ENCODE data around the gene NOL7.

The NOL7 gene

DNA sequence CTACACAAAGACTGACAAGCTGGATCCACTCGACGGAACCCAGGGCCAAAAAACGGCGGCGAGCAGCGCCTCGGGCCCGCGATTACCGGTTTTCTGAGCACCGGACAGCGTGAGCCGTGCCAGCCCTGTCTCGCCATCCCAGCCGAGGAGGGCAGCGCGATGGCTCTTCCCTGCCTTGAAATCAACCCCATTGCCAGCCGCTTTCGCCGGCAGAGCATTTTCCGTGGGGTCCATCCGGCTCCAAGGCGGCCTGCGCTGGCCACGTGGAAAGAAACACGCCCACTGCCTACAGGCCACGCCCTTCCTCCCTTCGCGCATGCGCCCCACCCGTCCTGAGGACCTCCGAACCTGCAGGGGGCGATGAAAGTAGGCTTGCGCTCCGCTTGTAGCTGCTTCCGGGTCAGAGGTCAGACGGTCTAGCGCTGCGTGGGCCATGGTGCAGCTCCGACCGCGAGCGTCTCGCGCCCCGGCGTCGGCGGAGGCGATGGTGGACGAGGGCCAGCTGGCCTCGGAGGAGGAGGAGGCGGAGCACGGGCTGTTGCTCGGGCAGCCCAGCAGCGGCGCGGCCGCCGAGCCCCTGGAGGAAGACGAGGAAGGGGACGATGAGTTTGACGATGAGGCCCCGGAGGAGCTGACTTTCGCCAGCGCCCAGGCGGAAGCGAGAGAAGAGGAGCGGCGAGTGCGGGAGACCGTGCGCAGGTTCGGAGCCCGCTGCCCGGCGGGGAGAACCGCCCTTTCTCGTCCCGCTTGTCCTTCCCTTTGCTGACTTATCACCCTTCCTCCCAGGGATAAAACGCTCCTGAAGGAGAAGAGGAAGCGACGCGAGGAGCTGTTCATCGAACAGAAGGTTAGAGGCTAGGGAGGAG is at the start of gene NOL7:
NOL7 (plus strand) TSS at position 410 of the 866 bp plus-strand sequence; CDS start at position 434, 24 bp downstream.
- DNase-seq (peak; percentile 99), ATAC-seq (peak; percentile 94)

DNA sequence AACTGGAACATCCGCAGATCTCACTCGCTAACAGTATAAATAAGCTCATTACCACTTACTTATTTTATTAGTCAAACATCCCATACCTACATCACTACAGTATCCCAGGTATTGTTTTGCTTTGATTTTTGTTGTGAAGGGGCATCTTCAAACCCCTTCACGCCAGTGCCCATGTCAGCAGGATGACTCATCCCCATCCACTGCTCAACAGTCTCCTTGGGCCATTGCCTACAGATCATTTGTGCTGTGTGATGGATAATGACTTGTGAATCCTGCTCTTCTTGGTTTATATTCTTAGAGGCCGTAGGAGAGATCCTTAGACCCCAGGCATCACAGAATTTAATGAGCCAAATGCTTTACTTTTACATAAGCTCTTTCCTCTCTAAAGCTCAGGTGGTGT is 49.2 kb upstream of the NOL7 start:
- DNase-seq = no peak
- no peak for ATAC-seq

DNA sequence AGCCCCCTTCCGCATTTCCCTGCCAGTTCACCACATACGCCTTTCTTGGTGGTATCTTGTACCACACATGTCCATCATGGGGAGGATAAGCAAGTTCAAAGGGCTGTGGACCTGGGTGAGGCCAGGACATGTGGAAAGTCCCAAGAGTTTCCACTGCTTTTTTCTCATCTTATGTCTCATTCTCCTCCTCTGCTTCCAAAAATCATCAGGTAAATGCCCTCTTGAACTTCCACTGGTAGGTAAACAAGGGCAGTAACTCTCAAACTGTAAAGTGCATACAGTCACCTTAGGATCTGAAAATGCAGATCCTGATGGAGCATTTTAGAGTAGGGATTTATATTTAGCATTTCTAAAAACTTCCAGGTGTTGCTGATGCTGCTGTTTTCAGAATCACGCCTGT is 48.6 kb upstream of the NOL7 start:
- ATAC-seq (no peak), DNase-seq (no peak)

DNA sequence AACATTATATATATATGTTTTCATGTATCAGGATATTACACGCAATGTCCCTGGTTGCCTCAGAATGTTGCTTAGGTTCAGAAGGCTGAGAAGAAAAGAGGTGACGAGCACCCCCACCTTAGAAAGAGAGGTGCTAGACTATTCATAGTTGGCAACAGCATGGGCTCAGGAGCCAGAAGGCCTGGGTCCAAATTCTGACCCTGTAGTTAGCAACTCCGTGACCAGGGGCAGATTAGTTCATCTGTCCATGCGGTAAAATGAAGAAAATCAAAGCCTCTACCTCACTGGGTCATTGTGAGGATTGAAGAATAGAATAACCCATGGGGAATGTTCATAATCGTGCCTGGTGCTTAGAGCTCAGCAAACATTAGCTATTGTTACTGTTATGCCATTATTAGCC is 46.2 kb upstream of the NOL7 start:
- no peak for DNase-seq
- ATAC-seq = no peak

DNA sequence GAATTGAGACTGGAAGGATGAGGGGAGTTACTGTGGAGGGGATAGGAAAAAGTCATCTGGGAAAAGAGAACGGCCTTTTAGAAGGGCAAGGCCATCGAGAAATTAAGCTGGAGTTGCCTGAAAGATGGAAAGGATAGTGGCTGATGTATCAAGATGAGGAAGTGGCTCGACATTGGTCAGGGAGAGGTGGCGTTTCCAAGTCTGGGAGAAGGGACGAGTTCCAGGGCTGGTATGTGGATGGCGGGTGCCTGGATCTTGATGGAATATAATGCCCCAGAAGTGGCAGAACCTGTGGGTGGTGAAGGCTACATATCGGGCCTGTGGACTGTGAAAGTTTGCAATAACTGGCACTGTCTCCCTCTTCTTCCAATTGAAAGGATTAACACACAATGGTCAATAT is 42.9 kb upstream of the NOL7 start:
- ATAC-seq = no peak
- no peak for DNase-seq

DNA sequence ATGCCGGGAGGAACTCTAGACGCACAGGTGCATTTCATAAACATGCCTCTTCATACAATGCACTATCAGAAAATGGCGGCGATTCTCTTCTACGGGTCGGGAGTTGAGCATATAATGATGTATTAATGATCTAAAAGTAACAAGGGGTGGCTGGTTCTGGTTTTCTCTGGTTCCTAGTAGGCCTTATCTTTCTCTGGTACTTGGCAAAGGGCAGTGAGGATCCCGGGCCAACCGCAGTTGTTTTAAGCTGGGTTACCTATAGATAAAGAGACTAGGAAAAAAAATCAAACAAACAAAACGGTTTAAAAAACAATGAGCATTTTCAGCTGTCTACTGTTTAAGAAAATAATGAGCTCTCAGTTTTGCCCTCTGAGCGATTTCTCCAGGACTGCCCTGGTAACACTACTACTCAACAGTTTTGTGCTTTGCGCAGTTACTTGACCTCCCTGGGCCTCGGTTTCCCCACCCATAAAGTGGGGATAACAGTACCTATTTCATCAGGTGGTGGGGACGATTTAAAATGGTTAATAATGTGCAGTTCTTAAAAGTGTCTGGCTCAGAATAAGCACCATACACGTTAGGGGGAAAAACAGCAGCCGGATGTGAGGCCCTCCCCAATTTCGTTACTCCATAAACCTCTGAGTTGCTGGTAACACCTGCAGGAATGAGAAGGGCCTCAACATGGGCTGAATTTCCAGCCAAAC is 42.0 kb upstream of the NOL7 start:
- ATAC-seq (no peak), DNase-seq (no peak)

DNA sequence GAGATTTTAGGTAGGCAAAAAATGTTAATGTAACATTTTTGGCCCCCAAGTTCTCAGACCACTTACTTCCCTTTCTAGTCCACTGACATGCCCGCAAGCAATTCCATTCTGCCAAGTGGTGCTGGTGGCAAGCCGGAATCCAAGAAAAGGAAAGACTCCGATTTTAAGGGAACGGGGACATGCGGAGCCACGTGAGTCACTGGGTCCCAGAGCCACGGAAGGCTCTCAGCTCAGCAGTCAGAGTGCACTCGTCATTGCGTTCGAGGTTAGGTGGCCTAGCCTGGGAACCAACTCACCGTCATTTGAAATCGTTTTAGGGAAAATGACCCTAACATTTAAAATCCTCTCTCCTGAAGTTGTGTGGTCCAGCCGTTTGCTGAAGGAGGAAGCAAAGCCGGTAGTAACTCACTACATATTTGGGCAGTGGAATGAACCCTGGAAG is 41.4 kb upstream of the NOL7 start:
- DNase-seq = peak; percentile 21
- no peak for ATAC-seq

DNA sequence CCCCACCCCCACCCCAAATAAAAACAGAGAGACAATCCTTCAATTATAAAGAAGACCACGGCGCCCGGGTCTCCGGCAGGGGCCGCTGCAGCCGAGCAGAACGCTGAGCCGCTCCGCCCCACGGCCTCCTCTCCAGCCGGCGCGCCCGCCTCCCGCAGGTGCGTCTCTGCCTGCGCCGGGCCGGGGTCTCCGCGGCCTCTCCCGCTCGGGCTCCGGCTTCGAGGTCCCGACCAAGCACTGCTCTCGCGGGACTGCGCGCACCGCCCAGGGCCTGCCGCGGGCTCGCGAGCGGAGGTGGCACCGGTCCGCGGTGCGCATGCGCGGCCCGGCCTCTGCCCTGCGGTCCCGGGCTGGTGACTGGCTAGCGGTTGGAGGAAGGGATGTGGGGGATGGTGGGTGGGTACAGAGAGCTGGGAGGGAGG is 41.0 kb upstream of the NOL7 start:
- ATAC-seq (peak; percentile 78), DNase-seq (peak; percentile 94)

DNA sequence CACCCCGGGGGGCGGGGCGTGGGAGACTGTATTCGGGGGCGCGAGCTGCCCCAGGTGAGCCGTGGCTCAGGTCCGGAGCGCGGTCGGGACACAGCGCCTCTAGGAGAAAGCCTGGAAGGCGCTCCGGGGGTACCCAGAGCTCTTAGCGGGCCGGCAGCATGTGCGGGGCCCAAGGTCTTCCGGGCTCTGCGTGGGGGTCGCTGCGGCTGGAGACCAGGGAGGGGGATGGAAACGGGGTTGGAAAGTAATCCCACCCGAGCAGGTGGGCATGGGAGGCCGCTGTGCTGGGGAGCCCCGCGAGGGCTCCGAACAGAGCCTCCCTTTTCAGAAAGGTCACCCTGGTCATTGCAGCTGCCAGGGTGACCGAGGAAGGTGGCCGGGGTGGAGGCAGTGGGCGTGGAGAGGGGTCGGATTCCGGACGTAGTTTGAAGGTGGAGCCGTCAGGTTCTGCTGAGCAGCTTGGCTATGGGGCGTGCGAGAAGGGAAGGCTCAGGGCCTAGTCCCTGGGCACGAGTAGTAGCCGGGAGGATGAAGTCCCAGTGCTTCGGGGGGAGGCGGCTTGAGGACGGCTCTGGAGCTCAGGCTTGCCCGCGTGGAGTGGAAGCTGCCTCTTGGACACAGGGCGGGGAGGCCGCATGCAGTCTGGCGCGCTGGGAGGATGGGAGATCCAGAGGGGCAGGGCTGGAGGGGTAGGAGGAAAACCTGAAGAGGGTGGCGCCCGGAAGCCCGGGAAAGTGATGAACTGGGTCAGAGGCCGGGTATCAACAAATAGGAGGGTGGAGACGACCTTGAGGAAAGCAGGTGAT is 40.4 kb upstream of the NOL7 start, which contains the start of gene SIRT5:
SIRT5 (plus strand) TSS at position 31 of the 806 bp plus-strand sequence. CDS start 9,510 bp downstream, outside the sequence.
- ATAC-seq = peak; percentile 77

DNA sequence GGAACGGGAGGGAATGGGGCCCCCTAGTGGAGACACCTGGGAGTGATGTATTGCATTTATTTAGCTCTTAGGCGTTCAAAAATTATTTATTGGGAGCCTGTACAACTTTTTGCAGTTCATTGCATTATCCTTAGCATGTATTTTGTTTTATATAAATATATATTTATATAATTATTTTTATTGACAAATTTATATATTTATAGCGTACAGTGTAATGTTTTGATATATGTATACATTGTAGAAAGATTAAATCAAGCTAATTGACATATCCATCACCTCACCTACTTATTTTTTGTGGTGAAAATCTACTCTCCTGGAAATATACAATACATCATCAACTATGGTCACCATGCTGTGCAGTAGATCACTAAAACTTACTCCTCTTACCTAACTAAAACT is 39.8 kb upstream of the NOL7 start:
- ATAC-seq (no peak), DNase-seq (no peak)

More for the DNA sequence above, 40.4 kb upstream of the NOL7 start, which contains the start of gene SIRT5:
- DNase-seq = peak; percentile 81

DNA sequence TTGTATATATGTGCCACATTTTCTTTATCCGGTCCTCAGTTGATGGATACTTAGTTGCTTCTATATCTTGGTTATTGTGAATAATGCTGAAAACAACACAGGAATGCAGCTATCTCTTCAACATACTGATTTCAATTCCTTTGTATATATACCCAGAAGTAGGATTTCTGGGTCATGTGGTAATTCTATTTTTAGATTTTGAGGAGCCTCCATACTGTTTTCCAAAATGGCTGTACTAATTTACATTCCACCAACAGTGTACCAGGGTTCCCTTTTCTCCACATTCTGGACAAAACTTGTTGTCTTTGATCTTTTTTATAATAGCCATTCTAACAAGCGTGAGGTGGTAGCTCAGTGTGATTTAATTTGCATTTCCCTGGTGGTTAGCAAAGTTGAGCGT is 39.1 kb upstream of the NOL7 start:
- ATAC-seq = no peak
- no peak for DNase-seq

DNA sequence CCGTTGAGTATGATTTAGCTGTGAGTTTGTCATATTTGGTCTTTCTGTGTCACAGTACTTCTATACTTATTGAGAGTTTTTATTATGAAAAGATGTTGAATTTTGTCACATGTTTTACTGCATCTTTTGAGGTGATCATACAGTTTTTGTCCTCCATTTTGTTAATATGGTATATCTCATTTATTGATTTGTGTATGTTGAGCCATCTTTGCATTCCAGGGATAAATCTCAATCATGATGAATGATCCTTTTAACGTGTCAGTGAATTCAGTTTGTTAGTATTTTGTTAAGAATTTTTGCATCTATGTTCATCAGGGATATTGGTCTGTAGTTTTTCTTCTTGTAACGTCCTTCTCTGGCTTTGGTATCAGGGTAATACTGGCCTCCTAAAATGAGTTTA is 37.2 kb upstream of the NOL7 start:
- no peak for DNase-seq
- no peak for ATAC-seq

DNA sequence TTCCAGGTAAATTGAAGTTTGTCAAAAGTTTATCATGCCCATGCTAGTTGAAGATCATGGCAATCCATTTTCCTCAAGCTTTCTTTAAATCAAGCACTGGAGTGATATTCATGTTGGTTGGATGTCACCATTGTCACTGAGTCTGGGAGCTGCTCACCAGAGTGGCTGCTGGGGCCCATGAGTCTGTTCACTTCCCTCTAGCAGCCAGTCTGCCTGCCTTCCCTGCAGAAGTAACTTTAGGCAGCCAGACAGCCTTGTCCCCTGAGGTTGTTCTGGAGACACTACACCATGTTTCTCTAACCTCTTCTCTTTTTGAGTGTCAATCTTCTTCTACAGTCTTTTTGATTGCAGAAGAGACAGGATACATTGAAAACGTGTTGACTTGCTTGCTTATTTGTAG is 35.2 kb upstream of the NOL7 start:
- no peak for ATAC-seq
- no peak for DNase-seq

DNA sequence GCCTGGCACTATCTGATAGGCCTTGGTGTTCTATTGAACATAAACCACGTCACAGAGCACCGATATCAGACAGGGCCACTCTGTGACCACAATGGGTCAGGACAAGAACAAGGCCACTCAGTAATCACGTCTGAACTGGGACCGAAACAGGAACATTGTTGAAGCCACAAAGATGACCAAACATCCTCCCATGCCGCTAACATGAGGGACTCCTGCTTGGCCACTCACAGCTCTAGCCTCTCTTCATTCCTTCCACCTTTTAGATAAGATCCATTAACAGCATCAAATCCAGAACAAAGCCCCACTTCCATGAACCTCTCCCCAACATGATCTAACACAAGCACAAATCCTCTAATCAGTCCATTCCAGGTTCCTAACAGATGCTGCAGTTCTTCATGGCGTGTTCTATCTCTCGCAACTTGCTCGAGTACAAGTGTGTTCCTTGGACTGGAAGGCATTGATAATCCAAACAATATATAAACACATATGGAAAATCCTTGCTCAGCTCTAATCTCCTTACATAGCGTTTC is 33.4 kb upstream of the NOL7 start:
- no peak for ATAC-seq
- no peak for DNase-seq

DNA sequence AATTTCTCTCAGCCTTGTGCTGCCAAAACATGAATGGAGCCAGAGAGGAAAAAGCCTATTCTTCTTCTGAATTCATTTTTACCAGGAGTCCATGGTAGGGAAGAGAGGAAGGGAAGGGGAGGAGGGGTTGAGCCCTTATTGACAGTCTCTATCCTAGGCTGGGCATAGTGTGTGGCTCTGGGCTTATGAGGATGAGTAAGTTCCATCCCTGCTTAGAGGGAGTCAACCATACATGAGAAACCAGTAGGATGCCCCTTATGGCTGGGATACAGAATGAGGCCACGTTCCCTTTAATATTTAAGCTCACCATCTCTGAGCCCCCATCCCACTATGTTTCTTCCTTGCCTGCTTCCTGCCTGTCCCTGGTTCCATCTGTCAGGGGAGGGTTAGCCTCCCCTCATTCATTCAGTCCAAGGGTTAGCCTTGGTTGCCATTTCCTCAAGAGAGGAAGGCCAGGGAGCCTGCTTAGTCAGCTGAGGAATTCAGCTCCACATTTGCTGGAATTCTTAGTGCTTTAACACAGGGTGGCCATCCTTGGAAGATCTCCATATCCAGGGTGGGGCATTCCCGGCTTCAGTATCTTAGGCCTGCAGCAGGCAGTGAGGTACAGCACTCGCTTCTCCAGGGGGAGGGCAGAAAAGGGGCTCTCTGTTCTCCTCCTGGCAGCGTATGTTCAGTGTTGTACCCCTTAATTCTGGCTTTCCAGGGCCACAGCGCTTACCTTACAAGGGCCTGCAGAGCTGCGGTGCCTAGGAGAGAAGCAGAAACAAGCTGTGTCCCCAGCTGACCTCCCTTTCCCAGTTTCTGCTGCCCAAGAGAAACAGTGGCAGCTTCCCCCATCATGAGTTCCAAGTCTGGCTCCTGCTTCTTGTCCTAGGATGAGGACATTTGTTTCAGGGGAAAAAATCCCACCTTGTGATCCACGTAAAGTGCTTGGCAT is 28.3 kb upstream of the NOL7 start:
- ATAC-seq (no peak), DNase-seq (no peak)

DNA sequence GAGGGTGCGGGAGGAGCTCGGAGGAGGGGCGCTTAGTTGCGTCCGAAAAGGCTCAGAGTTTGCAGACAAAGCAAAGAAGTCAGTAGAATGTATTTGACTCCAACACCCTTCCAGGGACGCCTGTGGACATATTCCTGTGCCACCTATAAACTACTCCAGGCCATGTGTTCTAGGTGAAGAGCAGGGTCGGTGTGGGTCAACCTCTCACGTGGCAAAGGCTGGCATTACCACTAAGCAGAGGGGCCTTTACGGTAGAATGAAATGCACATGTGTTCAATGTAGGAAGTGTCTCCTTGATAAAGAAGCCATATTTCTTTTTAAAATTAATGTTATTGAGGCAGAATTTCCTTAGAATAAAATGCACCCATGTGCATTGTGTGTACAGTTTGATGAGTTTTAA is 25.3 kb upstream of the NOL7 start:
- DNase-seq = no peak
- no peak for ATAC-seq

DNA sequence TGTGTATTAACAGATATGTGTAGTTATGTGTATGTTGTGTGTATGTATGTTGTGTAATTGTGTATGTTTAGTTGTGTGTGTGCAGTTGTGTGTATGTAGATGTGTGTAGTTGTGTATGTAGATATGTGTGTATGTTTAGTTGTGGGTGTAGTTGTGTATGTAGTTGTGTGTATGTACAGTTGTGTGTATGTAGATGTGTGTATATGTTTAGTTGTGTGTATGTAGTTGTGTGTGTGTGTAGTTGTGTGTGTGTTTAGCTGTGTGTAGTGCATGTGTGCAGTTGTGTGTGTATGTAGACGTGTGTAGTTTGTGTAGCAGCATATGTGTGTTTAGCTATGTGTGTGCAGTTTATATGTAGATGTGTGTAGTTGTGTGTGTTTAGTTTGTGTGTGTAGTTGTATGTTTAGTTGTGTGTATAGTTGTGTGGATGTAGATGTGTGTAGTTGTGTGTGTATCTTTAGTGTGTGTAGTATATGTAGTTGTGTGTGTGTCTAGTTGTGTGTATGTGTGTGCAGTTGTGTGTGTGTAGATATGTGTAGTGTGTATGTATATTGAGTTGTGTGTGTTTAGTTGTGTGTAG is 24.5 kb upstream of the NOL7 start:
- ATAC-seq (no peak), DNase-seq (no peak)

DNA sequence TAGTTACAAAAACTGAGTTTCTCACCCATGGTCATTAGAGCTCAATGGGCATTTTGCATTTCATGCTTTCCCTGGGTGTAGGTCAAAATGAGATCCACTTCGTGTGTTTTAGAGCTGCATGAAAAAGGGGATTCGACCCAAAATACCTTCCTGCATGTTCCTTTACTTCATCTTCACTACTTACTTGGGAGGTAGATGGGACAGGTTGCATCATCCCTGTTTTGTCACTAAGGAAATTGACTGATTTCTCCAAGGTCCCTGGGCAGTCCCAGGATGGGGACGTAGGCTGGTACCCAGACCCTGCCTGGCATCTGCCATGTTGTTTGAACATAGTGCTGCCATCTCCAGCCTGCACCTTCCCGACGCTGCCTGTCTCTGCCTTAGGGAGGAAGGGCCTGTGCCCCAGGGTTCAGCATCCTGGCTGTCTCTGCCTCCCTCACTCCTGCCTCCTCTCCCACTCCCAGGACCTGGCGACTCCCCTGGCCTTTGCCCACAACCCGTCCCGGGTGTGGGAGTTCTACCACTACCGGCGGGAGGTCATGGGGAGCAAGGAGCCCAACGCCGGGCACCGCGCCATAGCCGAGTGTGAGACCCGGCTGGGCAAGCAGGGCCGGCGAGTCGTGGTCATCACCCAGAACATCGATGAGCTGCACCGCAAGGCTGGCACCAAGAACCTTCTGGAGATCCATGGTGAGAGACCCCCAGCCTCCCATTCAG is 23.8 kb upstream of the NOL7 start:
- DNase-seq (no peak), ATAC-seq (no peak)

DNA sequence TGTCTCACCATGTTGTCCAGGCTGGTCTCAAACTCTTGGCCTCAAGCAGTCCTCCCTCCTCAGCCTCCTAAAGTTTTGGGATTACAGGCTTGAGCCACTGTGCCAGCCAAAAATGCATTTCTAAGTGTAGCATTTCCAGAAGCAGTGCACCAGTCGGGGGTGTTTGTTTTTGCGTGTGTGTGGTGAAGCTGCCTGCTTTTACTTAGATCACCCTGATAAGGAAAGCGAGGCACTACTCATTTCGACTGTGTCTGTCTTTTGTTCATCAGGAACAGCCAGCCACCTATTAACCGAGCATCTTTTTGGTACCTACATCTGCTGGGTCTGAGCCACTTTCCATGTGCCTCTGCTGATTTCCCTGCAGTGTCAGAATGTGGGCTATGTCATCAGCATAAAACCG is 22.0 kb upstream of the NOL7 start:
- ATAC-seq = no peak
- no peak for DNase-seq

DNA sequence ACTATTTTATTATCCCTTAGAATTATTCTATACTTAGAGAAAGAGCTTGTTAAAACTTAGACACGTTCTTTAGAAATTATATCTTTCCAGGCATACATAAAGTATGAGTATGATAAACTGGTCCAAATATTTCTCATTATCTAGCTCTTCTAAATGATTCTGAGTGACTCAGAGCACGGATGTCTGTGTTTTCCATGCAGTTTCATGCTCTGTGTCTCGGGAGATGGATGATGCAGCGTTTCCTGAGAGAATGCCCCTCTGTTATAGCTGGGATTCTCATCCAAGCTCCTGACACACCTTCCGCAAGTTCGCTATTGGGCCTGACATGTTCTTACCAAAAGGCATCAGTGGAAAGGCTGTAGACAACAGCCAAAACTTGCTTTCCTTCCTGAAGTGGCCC is 21.4 kb upstream of the NOL7 start:
- DNase-seq (no peak), ATAC-seq (no peak)

Data from stimulated activated naive CD8-positive, alpha-beta T cell treated with anti-CD3 and anti-CD28 coated beads, Interleukin-15, Interleukin-2, amounts not matched to agents 100 U/mL and 50 U/mL, for 24 hours (primary cell).